Measurements from ENCODE around the gene EBPL. TPM values are rescaled to one million over a fixed set of nuclear protein-coding genes. Genes with fewer than 3 reads are reported as not detected.

The EBPL gene
- total and polyA plus RNA-seq, 9 of the 15 experiments (the other 6 are each of a cell fraction or from before 2014, with no cell fraction given), result 5.2 to 68.3 (median 43.0) TPM

- Histone ChIP-seq H3K4me1 (replicated peaks in 1 of 2; ENCODE audit: control insufficient read depth in 2 of 2, insufficient read depth in 2 of 2, low read length in 2 of 2) (peaks cover 0 to 5% of the 10 kb centered on the region in 2 experiments; a peak in 2 of 5 replicates), H3K27me3 (ENCODE audit: control insufficient read depth in 2 of 2, insufficient read depth in 2 of 2, low read length in 2 of 2) (no peaks in the 10 kb centered on the region), H3K79me2 (ENCODE audit: control insufficient read depth, insufficient read depth, low read length) (no peaks in the 10 kb centered on the region), H3K36me3 (ENCODE audit: control insufficient read depth, insufficient read depth, low read length) (no peaks in the 10 kb centered on the region), H3K9me3 (replicated peaks; ENCODE audit: control insufficient read depth, insufficient read depth, low read depth, low read length) (no peaks in the 10 kb centered on the region), H3K4me2 (ENCODE audit: insufficient read depth, low read length) (peak overlapping the region; percentile 49), H3K9me1 (ENCODE audit: control insufficient read depth, insufficient read depth, low read length) (no peaks in the 10 kb centered on the region), H3K9ac (ENCODE audit: insufficient read depth in 1 of 2, low read depth in 2 of 2, low read length in 2 of 2) (peak overlapping the region in 1 of 2 experiments; percentile 86; a peak in 2 of 4 replicates), H2AFZ (ENCODE audit: low read depth, low read length) (peak overlapping the region; percentile 75), H3K4me3 (no peak overlapping the region), H4K20me1 (replicated peaks; ENCODE audit: control insufficient read depth, insufficient read depth, low read length) (no peaks in the 10 kb centered on the region), H3K27ac (ENCODE audit: extremely low read depth, low read depth, low read length) (no peak overlapping the region)
- TF ChIP-seq L3MBTL2 (IDR thresholded peaks at IDR 0.05) (0 out of 2 replicates have a peak, but pooled peaks have one; percentile 13), ZNF407 (IDR thresholded peaks at IDR 0.05; ENCODE audit: low read depth) (peak; percentile 85), ZNF3 (CRISPR knock-in tag; IDR thresholded peaks at IDR 0.05) (no peak), MEF2D (tag; conservative IDR thresholded peaks at IDR 0.05; ENCODE audit: low read depth) (no peak)
- 16% methylated on average over 20 of the region's 22 CpGs for WGBS (ENCODE audit: insufficient coverage, low coverage, missing lambda C conversion rate)
- in situ Hi-C loops (cut with MboI), result no loop called here
- no peak for FAIRE-seq
- peak; percentile 59 for ATAC-seq
- intact Hi-C loops (cut with micrococcal nuclease), result no loop called here
- ChIA-PET POLR2A (interaction anchor here (0.7 to 1.1 kb wide), 2 partner anchors 10 to 13 kb away, joined by 3 to 4 read pairs; no protein-coding TSS in a partner anchor), CTCF (ENCODE audit: low intra/inter-chr PET ratio) (no interaction called here)
- BruUV-seq (replicated peaks), result no TSS peak
- DNase-seq (ENCODE audit: extremely low read depth in 1 of 4, low spot score in 3 of 4), result no peak
Measured at GRCh38 chr13:49620170-49620621, 71.1 kb downstream of the EBPL start.
